Panc1 (cell line): ENCODE measurements around the gene KIF20A. TPM values are rescaled to one million over a fixed set of nuclear protein-coding genes. Genes with fewer than 3 reads are reported as not detected.

ENCODE experiments used
- ATAC-seq: fragments of 200-7000 bp; cut with Tn5 transposase; 2 replicates; pipeline ENCODE4 v1.9.1; 2020; ENCODE audit warnings: mild to moderate bottlenecking, moderate library complexity
- BruUV-seq: library from RNA; stranded (reverse); fragments of 400-500 nt; replicated peaks from 2 replicates; lab custom pipeline; 2021; lab: Mats Ljungman, UMichigan
- CTCF ChIA-PET: fragments of 300-600 bp; sonication (Branson Sonifier 250); formaldehyde crosslinking; loops from one replicate; lab custom pipeline; 2022; ENCODE audit warnings: antibody characterized with exemption; lab: Charles Lee
- POLR2A ChIA-PET: fragments of 300-600 bp; sonication (Branson Sonifier 250); formaldehyde crosslinking; loops from one replicate; lab custom pipeline; 2022; ENCODE audit warnings: antibody characterized with exemption; lab: Charles Lee
- DNase-seq: peaks from one replicate; pipeline ENCODE4 v3.0.0-alpha.2; 2010; ENCODE audit warnings: low read depth, low spot score
- H3K27ac ChIP-seq: 2 replicates; pipeline ENCODE4 v1.5.1; 2011; ENCODE audit warnings: mild to moderate bottlenecking, low read length, inconsistent platforms
- H3K27me3 ChIP-seq: fragments of 200-500 bp; sonication (Bioruptor generic); 2 replicates; pipeline ENCODE4 v1.6.0; 2014; ENCODE audit warnings: low read length, inconsistent platforms; ENCODE audit not compliant: control insufficient read depth, insufficient read depth
- H3K36me3 ChIP-seq: fragments of 200-500 bp; sonication (Bioruptor generic); 2 replicates; pipeline ENCODE4 v1.5.1; 2014; ENCODE audit warnings: inconsistent platforms, mild to moderate bottlenecking, low read length, moderate library complexity; ENCODE audit not compliant: control insufficient read depth, insufficient read depth
- H3K4me1 ChIP-seq: 2 replicates; pipeline ENCODE4 v1.5.1; 2011; ENCODE audit warnings: inconsistent platforms, mild to moderate bottlenecking, low read length, moderate library complexity; ENCODE audit not compliant: control insufficient read depth, insufficient read depth
- H3K4me3 ChIP-seq, 2 experiments: 2 replicates each; pipeline ENCODE4 v1.5.1; 2011 to 2012; ENCODE audit warnings: low read depth in 2 of 2, low read length in 2 of 2, mild to moderate bottlenecking in 2 of 2, inconsistent platforms in 1 of 2, moderate library complexity in 1 of 2
- H3K9me3 ChIP-seq: fragments of 200-500 bp; sonication (Bioruptor generic); 2 replicates; pipeline ENCODE4 v1.5.1; 2014; ENCODE audit warnings: low read depth, mild to moderate bottlenecking, inconsistent platforms, low read length, moderate library complexity; ENCODE audit not compliant: control insufficient read depth, insufficient read depth
- POLR2AphosphoS5 ChIP-seq: IDR thresholded peaks from 2 replicates; pipeline ENCODE4 v1.6.1; 2012; ENCODE audit warnings: mild to moderate bottlenecking, low read depth, low read length, moderate library complexity
- SIN3A ChIP-seq: IDR thresholded peaks from 2 replicates; pipeline ENCODE4 v1.6.1; 2012; ENCODE audit warnings: low read depth, mild to moderate bottlenecking, low read length, moderate library complexity, borderline replicate concordance; ENCODE audit not compliant: insufficient read depth
- TCF7L2 ChIP-seq: IDR thresholded peaks from 2 replicates; pipeline ENCODE4 v1.6.1; 2011; ENCODE audit warnings: mild to moderate bottlenecking, low read depth, low read length, inconsistent platforms
- in situ Hi-C: cut with HindIII; loops from 2 replicates; pipeline ENCODE4 v1.10.0; 2016; ENCODE audit warnings: low sequenced_read_pairs, low pct_unique_long_range_greater_than_20kb
- intact Hi-C: fragments of 100-400 bp; cut with micrococcal nuclease; formaldehyde crosslinking; loops from one replicate; pipeline ENCODE4 v1.10.0; 2022; ENCODE audit not compliant: unreplicated experiment
- total RNA-seq: library from RNA; stranded (reverse); gene quantifications from one replicate; pipeline ENCODE4 v1.2.1, GENCODE V29; 2021; ENCODE audit not compliant: unreplicated experiment
- TF ChIP-seq, protein P1 (sequence below), 2 experiments: IDR thresholded peaks; 2 replicates each; pipeline ENCODE4 v1.6.1; 2011 to 2012; ENCODE audit warnings: low read depth in 2 of 2, control low read depth in 1 of 2, low read length in 1 of 2, mild to moderate bottlenecking in 1 of 2, moderate library complexity in 1 of 2; ENCODE audit not compliant: insufficient read depth in 1 of 2
- TF ChIP-seq, protein P2 (sequence below): fragments of 450-650 bp; IDR thresholded peaks from 2 replicates; pipeline ENCODE4 v1.5.1; 2017; ENCODE audit warnings: mild to moderate bottlenecking

Gene KIF20A
- total RNA-seq, 1 experiment from 2014 or later = 55.4 TPM

DNA sequence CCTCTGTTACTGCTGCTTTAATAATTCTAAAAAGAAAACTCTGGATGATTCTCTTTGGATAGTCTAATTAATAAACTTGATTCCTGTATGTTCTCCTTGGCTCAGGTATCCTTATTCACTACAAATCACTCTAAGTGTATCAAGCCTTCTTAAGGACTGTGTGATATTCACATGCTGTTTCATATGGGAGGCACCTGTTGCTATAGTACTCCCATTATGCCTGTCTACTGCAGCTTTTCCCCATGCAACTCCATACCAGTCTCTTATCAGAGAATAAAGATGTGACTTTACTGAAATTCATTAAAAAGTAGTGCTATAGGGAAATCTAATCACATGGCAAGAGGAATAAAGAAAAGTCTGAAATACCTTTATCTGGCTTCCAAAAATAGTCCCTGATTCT lies 15.2 kb upstream of the KIF20A start:
- Histone ChIP-seq H3K27ac (no peak overlapping the region), H3K4me3 (no peak overlapping the region), H3K9me3 (no peaks in the 10 kb centered on the region), H3K4me1 (no peaks in the 10 kb centered on the region), H3K27me3 (no peaks in the 10 kb centered on the region), H3K36me3 (peaks cover 75% of the 10 kb centered on the region)
- TF ChIP-seq, protein P1, sequence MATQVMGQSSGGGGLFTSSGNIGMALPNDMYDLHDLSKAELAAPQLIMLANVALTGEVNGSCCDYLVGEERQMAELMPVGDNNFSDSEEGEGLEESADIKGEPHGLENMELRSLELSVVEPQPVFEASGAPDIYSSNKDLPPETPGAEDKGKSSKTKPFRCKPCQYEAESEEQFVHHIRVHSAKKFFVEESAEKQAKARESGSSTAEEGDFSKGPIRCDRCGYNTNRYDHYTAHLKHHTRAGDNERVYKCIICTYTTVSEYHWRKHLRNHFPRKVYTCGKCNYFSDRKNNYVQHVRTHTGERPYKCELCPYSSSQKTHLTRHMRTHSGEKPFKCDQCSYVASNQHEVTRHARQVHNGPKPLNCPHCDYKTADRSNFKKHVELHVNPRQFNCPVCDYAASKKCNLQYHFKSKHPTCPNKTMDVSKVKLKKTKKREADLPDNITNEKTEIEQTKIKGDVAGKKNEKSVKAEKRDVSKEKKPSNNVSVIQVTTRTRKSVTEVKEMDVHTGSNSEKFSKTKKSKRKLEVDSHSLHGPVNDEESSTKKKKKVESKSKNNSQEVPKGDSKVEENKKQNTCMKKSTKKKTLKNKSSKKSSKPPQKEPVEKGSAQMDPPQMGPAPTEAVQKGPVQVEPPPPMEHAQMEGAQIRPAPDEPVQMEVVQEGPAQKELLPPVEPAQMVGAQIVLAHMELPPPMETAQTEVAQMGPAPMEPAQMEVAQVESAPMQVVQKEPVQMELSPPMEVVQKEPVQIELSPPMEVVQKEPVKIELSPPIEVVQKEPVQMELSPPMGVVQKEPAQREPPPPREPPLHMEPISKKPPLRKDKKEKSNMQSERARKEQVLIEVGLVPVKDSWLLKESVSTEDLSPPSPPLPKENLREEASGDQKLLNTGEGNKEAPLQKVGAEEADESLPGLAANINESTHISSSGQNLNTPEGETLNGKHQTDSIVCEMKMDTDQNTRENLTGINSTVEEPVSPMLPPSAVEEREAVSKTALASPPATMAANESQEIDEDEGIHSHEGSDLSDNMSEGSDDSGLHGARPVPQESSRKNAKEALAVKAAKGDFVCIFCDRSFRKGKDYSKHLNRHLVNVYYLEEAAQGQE (IDR thresholded peaks at IDR 0.05; ENCODE audit: insufficient read depth in 1 of 2, low read depth in 2 of 2, low read length in 1 of 2) = no peak
- TF ChIP-seq POLR2AphosphoS5 (no peak), SIN3A (no peak), TCF7L2 (no peak)
- TF ChIP-seq, protein P2, sequence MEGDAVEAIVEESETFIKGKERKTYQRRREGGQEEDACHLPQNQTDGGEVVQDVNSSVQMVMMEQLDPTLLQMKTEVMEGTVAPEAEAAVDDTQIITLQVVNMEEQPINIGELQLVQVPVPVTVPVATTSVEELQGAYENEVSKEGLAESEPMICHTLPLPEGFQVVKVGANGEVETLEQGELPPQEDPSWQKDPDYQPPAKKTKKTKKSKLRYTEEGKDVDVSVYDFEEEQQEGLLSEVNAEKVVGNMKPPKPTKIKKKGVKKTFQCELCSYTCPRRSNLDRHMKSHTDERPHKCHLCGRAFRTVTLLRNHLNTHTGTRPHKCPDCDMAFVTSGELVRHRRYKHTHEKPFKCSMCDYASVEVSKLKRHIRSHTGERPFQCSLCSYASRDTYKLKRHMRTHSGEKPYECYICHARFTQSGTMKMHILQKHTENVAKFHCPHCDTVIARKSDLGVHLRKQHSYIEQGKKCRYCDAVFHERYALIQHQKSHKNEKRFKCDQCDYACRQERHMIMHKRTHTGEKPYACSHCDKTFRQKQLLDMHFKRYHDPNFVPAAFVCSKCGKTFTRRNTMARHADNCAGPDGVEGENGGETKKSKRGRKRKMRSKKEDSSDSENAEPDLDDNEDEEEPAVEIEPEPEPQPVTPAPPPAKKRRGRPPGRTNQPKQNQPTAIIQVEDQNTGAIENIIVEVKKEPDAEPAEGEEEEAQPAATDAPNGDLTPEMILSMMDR = no peak
- intact Hi-C loops (no loop called here), in situ Hi-C loops (no loop called here)
- BruUV-seq = no TSS peak
- ChIA-PET POLR2A (no interaction called here), CTCF (interaction anchor here (1.0 kb wide), 1 partner anchor 30 kb away, joined by 3 read pairs; no protein-coding TSS in a partner anchor)
- DNase-seq (no peak), ATAC-seq (no peak)

DNA sequence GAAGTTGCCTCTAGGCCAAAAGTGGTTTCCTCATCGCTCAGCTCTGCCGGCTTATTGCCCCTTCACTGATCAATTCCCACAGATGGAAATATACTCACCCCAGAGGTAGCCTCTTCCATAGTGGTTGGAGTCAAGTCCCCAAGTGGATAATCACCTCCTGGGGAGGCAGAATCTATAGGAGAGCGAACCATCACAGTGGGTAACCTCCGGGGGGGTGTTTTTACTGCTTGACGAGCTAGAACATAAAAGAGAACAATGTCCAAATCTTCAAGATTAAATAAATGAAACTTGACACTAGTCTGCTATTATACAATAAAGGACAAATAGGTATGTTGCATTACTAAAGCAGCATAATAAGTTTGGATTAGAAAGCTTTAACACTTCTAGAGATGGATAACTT lies 9.8 kb upstream of the KIF20A start:
- Histone ChIP-seq H3K9me3 (no peaks in the 10 kb centered on the region), H3K27ac (no peak overlapping the region), H3K4me3 (no peak overlapping the region), H3K27me3 (no peaks in the 10 kb centered on the region), H3K36me3 (peaks cover 64% of the 10 kb centered on the region), H3K4me1 (no peaks in the 10 kb centered on the region)
- ATAC-seq (no peak), DNase-seq (no peak)
- TF ChIP-seq, protein P1 (IDR thresholded peaks at IDR 0.05; ENCODE audit: insufficient read depth in 1 of 2, low read depth in 2 of 2, low read length in 1 of 2) = no peak
- TF ChIP-seq, protein P2 = no peak
- no peak for TF ChIP-seq TCF7L2
- TF ChIP-seq SIN3A = no peak
- TF ChIP-seq POLR2AphosphoS5 = no peak
- no TSS peak for BruUV-seq
- in situ Hi-C loops (no loop called here), intact Hi-C loops (no loop called here)
- CTCF ChIA-PET = no interaction called here
- POLR2A ChIA-PET = no interaction called here
